ENCODE results near the gene CLIP3.

GRCh38 chr19:36025541-36025940 is 7.1 kb downstream of the CLIP3 start:
- TF ChIP-seq POLR2AphosphoS5 (IDR thresholded peaks at IDR 0.05) (no peak), POLR2A (IDR thresholded peaks at IDR 0.05) (no peak)

Measured in suprapubic skin (tissue), 4 donors.